A673 (cell line): ENCODE measurements around the gene CCDC40. TPM values are rescaled to one million over a fixed set of nuclear protein-coding genes. Genes with fewer than 3 reads are reported as not detected.

Experiments used
- BruUV-seq: library from RNA; stranded (reverse); fragments of 400-500 nt; replicated peaks from 2 replicates; lab custom pipeline; 2021; lab: Mats Ljungman, UMichigan
- CTCF ChIA-PET: fragments of 300-600 bp; sonication (Branson Sonifier 250); formaldehyde crosslinking; loops from one replicate; lab custom pipeline; 2022; ENCODE audit warnings: antibody characterized with exemption; lab: Charles Lee
- POLR2A ChIA-PET: fragments of 300-600 bp; sonication (Branson Sonifier 250); formaldehyde crosslinking; loops from one replicate; lab custom pipeline; 2022; ENCODE audit warnings: antibody characterized with exemption; ENCODE audit not compliant: low non-redundant PET; lab: Charles Lee
- DNase-seq: peaks from one replicate; pipeline ENCODE4 v3.0.0-alpha.2; 2015; ENCODE audit warnings: low spot score
- H3K27ac ChIP-seq: fragments of 200-600 bp; sonication (generic); 2 replicates; pipeline ENCODE4 v1.5.1; 2016; ENCODE audit warnings: mixed run types, low read depth, mild to moderate bottlenecking, mixed read lengths, antibody characterized with exemption, low read length; ENCODE audit not compliant: poor library complexity, severe bottlenecking
- H3K27me3 ChIP-seq: fragments of 200-600 bp; sonication (generic); replicated peaks from 2 replicates; pipeline ENCODE4 v1.6.1; 2017; ENCODE audit warnings: mixed run types, low read depth, mild to moderate bottlenecking, mixed read lengths, antibody characterized with exemption, low read length; ENCODE audit not compliant: insufficient read depth, poor library complexity
- H3K36me3 ChIP-seq: fragments of 200-600 bp; sonication (generic); 2 replicates; pipeline ENCODE4 v1.6.1; 2016; ENCODE audit warnings: mixed run types, mild to moderate bottlenecking, mixed read lengths, antibody characterized with exemption, low read length; ENCODE audit not compliant: insufficient read depth, poor library complexity, severe bottlenecking
- H3K4me1 ChIP-seq: fragments of 200-600 bp; sonication (generic); 2 replicates; pipeline ENCODE4 v1.6.1; 2017; ENCODE audit warnings: mixed run types, mild to moderate bottlenecking, mixed read lengths, antibody characterized with exemption, low read length; ENCODE audit not compliant: insufficient read depth, poor library complexity, severe bottlenecking
- H3K4me3 ChIP-seq: fragments of 200-600 bp; sonication (generic); 2 replicates; pipeline ENCODE4 v1.5.1; 2016; ENCODE audit warnings: low read depth, mixed run types, mild to moderate bottlenecking, mixed read lengths, low read length; ENCODE audit not compliant: poor library complexity, severe bottlenecking
- H3K9me3 ChIP-seq: fragments of 200-600 bp; sonication (generic); 2 replicates; pipeline ENCODE4 v1.6.1; 2016; ENCODE audit warnings: mixed run types, low read depth, mild to moderate bottlenecking, mixed read lengths, antibody characterized with exemption, low read length; ENCODE audit not compliant: poor library complexity, severe bottlenecking
- CTCF ChIP-seq: fragments of 300-800, 200-600 bp; sonication (generic); conservative IDR thresholded peaks from 2 replicates; pipeline ENCODE4 v1.5.1; 2017; ENCODE audit warnings: low read depth, mild to moderate bottlenecking, antibody characterized with exemption, low read length, moderate library complexity, mixed read lengths
- EZH2 ChIP-seq: fragments of 200-600 bp; sonication (generic); IDR thresholded peaks from 2 replicates; pipeline ENCODE4 v1.6.1; 2017; ENCODE audit warnings: borderline replicate concordance, low read depth, mild to moderate bottlenecking, mixed read lengths, antibody characterized with exemption, low read length; ENCODE audit not compliant: poor library complexity, severe bottlenecking
- intact Hi-C: fragments of 100-400 bp; cut with micrococcal nuclease; formaldehyde crosslinking; loops from one replicate; pipeline ENCODE4 v1.10.0; 2022; ENCODE audit not compliant: unreplicated experiment
- total RNA-seq: library from RNA; stranded (reverse); gene quantifications from 2 replicates; pipeline ENCODE4 v1.2.3, GENCODE V29; 2021

Gene CCDC40
- total RNA-seq, 1 experiment from 2014 or later: 3.5 TPM

GRCh38 chr17:79988185-79988971, 48.1 kb upstream of the CCDC40 start:
- TF ChIP-seq CTCF (no peak), EZH2 (no peak)
- no peak for DNase-seq
- Histone ChIP-seq H3K4me3 (no peak overlapping the region), H3K27ac (peak overlapping the region; percentile 2), H3K36me3 (no peaks in the 10 kb centered on the region), H3K9me3 (no peaks in the 10 kb centered on the region), H3K27me3 (no peaks in the 10 kb centered on the region), H3K4me1 (peaks cover 49% of the 10 kb centered on the region)
- no TSS peak for BruUV-seq
- ChIA-PET POLR2A (no interaction called here), CTCF (interaction anchor here (0.6 kb wide), 1 partner anchor 41 kb away, joined by 7 read pairs; no protein-coding TSS in a partner anchor)
- intact Hi-C loops: no loop called here

DNA sequence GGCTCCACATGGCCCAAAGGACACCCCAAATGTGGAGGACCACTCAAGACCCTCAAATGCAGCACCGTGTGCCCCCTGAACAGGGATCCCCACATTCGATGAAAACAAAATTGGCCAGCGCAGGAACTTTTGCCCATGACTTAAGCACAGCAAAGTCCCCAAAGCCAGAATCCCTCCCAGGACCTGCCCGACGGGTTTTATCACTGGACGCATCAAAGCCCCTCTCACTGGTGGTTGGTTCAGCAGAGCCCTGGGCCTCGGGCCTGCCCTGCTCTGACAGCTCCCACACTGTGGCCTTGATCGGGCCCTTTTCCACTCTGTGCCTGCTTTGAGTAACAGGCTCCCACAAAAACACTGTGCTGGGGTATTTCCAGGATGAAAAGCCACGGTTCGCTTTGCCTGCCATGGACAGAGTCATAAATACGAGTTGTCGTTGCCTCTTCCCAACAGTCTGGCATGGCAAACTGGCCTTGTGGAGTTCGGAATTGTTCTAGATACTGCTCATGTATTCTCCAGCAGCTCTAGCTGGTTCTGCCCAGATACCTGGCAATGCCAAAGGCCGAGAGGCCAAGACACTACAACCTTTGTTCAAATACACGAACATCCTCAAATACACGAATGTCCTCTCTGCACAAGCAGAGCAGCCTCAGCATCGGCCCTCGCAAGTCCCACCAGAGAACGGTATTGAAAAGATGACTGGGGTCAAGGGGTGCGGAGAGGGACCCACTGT, 47.2 kb upstream of the CCDC40 start:
- CTCF ChIA-PET: no interaction called here

More for the DNA sequence above, 47.2 kb upstream of the CCDC40 start:
- Histone ChIP-seq H3K4me3 (no peak overlapping the region), H3K27me3 (no peaks in the 10 kb centered on the region), H3K4me1 (peaks cover 52% of the 10 kb centered on the region), H3K9me3 (no peaks in the 10 kb centered on the region), H3K27ac (peak overlapping the region; percentile 2), H3K36me3 (no peaks in the 10 kb centered on the region)
- POLR2A ChIA-PET: no interaction called here
- intact Hi-C loops: no loop called here
- BruUV-seq: no TSS peak
- DNase-seq: no peak
- TF ChIP-seq CTCF (no peak), EZH2 (no peak)
